HG02870 (cell line): ENCODE data around the gene PDE4D.

ENCODE experiments used
- ATAC-seq: cut with Tn5 transposase; IDR thresholded peaks from one replicate; pipeline ENCODE4 v1.9.1; 2021; ENCODE audit warnings: mild to moderate bottlenecking, moderate library complexity; ENCODE audit not compliant: unreplicated experiment

PDE4D gene

DNA sequence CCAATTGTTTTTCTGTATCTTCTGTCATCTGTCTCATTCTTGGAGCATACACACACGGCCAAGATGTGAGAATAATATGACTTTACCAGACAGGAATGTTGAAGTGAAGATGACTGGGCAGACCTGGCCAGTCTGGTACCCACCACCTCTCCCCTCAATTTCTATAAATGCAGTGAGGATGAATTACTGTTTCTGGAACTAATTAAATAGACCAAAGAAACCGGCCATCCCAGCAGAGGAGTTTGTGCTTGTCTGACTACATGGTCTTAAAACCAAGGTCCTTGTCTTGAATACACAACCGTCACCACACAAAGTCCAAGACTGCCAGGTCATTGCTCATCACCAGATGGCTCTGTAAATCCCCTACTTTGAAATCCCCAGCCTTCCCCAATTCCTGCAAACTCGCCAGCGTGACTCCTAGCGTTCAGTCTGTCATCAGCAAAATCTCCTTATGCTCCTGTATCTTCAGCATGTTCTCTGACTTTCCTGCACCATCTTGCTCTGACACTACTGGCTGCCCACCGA lies 147.2 kb downstream of the PDE4D start:
- ATAC-seq, result no peak

DNA sequence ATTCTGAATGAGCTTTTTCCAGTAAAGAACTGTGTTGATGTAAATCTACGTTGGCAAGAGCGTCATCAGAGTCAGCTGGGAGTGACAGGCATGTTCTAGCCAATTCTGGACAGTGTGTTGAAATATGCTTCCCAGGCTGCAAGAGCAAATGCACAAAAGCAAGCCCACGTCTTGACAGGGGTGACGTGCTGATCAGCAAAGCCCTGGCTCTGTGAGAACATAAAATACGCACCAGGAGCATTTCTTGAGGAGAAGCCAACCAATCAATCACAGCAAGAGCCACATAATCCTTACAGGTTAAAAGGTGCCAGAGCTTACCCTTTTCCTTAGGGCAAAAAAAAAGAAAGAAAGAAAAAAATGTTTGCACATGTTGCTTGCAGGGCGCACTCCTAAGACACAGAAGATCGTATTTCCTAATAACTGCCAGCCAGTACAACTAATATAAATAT lies 148.1 kb downstream of the PDE4D start:
- no peak for ATAC-seq

DNA sequence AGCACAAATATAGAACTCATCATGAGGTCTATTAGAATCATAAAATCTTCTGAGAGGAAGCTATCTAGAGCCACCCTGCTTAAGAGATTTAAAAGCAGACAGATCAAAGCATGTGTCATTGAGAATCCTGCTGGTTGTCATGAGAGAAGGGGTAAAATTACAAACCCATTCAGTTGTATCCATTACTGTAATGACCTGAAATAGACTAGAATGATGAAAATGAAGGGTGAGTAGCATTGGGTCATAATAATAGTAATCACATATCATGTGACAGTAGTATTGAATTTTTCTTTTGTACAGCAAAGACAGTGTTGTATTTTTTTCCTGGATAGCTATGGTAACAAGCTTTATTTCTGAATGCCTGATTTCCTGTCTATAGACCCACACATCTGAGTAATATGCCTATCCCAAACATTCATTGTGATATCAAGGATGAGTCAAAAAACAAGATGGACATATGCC lies 149.0 kb downstream of the PDE4D start:
- ATAC-seq, result no peak

DNA sequence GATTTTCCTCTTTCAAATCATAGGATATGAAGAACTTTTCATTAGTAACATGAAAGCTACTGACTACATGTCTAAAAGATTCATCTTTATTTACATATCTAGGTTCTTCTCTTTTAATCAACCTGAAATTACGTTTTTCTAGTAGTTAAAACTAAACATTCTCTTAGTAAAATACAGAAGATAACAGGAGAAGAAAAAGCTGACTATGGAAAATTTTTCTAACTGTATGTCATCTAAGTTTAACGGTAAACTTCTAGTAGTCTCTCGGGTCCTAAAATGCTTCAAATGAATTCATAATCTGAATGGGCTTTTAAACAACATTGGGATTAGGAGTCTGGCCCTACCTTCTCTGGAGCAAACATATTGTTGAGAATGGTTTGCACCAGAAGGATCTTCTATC lies 151.9 kb downstream of the PDE4D start:
- no peak for ATAC-seq

DNA sequence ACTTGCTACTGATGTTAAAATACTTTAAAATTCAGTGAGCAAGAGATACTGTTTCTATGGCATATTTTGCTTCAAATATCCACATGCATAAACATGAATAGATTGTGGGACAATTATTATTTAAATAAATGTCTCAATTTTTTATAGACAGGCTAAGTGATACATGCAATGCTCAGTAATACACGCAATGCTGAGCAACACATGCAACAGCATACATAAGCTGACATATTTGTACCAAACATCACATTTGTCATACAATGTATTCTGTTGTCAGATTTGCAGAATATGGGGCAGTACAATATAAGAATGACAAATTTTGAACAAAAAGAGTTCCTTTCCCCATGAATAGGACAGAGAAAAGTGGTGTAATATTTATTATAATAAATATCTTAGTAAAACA lies 155.5 kb downstream of the PDE4D start:
- no peak for ATAC-seq

DNA sequence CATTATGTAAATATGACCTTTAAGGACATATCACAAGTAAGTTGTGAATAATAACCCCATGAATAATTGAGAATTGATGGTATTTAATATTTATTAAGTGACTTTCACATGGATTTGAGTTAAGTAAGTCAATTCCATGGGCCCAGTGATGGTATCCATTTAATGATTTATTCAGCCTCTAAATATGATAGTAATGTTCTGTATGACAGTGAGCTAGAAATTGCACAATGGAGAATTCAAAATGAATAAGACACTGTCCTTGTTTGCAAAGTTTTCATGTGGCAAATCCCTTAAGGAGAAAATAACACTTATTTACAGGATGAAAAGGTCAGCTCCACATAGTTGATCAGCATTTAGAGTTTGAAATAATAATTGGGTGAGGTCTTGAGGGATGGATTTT lies 160.7 kb downstream of the PDE4D start:
- no peak for ATAC-seq

DNA sequence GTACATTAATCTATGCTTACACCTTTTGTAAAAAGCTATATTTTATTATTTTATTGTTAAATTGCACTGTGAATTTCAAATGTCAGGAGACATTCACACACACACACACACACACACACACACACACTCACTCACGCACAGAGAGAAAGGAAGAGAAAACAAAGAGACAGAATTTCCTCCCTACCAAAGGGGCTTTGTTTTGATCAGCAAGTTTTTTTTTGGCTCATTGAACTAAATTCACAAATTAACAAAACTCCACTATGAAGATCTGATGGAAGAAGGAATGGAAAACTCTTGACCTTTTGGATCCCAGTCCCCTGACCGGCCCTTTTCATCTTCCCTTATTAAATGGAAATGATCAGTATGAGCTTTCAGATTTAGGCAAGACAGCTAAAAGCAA lies 161.2 kb downstream of the PDE4D start:
- no peak for ATAC-seq

DNA sequence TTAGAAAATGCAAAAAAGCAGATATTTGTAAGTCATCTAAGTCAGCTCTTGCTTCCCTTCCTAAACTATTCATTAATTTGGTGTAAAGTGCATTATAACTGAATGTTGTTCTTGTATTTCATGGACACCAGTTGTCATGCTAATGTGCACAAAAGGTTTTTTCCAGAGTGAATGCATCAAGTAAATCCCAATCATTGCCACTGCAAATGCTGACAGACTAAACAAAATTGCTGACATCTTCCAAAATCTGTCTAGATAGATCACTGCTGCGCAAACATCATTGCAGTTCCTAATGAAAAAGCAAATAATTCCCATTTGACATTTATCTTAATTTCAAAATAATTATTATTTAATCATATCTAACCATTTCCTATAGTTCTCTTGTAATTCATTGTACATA lies 161.7 kb downstream of the PDE4D start:
- no peak for ATAC-seq

DNA sequence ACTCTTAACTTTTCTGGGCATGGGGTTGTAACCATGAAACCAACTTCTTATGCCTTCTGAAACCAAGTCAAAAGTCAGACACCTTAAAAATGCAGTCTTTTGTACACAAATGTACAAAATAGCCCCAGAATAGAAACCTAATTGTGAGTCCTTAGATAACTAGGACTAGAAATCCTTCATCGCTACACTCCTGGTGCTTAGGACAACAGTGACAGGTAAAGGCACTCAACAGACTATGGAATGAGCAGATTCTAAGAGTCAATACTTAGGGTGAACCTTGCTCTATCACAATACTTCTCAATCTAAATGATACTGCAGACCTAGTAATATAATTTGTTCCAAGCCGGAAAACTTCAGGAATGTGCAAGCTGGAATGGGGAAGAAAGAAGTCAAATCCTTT lies 163.7 kb downstream of the PDE4D start:
- ATAC-seq, result no peak

DNA sequence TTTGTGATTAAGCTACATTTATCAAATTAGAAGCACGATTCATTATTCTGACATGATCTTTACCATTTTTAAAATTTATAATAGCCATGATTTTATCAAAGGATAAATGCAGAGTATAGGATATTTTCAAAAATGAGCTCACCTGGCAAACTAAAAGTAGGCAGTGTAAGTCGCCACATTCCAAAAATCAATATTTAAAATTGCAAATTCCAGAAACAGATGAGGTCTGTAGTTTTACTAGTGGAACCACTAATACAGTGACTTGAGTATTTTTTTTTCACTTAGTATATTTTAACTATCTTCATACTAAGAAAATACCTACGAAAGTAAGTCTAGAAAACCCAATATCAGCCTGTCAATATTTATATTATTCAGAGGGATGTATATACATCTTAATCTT lies 164.2 kb downstream of the PDE4D start:
- ATAC-seq, result no peak

DNA sequence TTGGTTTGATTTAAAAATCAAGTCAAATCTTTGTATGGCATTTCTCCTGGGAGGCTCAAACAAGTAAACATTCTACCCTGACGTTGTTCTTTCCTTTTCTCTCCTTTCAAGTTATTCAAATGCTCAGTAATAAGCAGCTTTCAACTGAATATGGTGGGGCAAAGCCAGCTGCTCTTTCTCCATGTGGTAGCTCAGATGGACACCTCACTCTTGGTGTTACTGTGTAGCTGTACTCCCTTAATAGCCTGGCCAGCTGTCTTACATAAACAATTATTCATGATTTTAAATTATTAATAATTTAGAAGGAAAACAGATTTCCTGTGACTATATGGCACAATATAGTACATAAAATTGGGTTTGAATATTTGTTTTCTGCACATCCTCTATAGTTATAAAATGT lies 165.2 kb downstream of the PDE4D start:
- ATAC-seq, result no peak

DNA sequence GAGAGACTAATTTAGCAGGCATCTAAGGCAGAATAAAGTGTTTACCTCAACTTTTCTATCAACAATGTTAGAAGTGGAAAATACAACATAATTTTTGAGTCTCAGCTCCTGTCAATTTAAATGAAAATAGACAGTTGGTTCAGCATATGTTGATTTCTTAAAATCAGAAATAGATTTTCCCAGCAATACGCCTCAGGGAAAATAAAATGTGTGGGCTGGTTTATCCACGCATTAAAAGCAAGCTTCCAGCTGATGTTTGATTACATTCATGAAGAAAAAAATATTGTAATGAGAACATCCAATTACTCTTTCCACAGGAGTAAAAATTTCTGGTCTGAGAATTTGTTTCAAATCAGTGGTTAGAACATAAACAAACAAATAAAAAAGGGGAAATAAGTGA lies 166.3 kb downstream of the PDE4D start:
- ATAC-seq, result no peak

DNA sequence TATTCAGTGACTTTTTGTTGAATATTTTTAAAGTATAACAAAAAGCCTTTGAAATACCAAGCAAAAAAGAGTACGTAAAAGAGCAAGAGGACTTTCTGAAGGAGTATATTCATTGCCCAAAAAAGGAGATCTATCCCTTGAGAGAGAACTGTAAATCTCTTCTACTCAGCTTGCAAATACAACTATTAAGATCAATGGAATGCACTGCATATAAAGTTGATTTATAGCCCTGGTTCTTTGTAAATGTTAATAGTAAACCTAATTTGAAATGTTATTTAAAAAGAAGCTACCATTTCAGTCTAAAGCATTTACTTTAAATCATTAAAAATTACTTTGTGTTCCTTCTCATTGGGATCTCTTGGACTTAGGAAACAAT lies 168.1 kb downstream of the PDE4D start:
- no peak for ATAC-seq

DNA sequence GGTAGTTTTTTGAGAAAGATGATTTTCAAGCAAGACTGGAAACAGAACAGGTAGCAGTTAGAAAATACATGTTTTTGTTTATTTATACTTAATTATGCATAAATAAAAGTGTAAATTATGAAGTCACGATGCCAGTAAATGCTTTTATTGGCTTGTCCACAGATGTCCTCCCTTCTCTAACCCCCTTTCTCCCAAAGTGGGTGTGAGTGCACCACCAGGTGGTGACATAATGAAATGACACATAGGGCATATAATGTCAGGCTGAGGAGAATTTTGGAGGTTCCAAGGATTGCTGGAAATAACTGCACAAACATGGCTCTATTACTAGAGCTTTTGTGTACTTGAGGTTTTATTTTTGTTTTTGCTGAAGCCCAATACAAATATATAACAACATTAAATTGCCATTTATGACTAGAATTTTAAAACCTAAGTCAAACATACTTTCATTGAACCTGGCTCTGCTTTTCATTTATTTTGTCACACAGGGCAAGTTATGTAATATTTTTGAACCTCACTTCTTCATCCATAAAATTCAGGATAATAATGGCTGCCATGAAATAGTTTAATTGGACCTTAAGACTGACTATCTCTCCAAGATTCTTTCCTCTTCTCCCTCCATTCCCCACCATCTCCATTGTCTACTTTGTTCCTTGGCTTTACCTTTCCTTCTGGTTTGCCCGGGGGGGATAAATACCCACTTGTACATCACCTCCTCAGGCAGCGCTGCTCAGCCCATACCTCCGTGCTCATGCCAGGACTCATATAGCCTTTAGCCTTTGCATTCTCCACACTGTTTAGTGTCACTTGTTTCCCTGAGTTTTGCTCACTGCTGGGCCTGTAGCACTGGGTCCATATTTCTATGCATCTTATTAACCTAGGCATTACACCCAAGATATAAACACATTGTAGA lies 168.8 kb downstream of the PDE4D start:
- no peak for ATAC-seq

DNA sequence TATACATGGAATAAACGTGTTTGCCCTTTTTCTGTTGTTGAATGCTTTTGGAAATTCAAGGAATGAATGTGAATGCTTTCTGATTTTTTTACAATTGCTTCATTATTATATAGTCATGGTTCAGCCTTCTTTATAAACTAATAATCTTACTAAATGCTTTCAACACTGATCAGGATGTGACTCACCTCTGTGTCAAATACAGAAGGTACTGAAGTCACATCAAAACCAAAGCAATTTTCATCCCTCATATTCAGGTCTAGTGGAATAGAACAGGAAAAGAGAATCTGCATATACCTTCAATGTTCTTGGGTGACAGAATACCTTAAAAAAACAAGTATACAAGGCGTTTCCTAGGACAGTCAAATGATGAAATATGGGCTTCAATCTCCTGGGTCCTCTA lies 170.7 kb downstream of the PDE4D start:
- no peak for ATAC-seq

DNA sequence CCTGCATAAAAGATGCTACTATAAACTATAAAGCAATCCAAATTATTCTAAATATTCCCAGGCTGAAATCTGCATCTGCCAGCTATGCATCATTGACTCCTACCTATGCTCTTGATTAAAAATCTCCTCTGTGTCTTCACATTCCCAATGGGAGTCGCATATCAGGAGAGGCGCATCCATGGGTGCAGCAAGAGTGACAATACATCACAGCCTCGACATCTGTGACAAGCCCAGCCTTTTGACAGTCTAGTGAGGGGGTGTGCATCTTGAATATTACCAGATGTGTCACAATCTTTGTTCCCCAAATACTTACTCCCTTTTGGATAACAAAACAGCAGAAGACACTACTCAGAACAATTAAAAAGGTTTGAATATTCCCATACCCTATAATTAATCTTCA lies 171.8 kb downstream of the PDE4D start:
- no peak for ATAC-seq

DNA sequence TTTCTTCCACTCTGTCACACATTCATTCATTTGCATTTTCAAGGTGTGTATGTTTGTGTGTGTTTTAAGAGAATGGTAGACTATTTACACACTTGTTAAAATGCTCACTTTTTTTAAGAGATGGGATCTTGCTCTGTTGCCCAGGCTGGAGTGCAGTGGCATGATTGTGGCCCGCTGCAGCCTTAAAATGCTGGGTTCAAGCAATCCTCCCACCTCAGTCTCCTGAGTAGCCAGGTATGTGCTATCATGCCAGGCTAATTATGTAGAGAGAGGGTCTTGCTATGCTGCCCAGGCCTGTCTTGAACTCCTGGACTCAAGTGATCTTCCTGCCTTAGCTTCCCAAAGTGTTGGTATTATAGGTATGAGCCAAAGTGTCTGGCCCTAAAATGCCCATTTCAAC lies 173.5 kb downstream of the PDE4D start:
- no peak for ATAC-seq

DNA sequence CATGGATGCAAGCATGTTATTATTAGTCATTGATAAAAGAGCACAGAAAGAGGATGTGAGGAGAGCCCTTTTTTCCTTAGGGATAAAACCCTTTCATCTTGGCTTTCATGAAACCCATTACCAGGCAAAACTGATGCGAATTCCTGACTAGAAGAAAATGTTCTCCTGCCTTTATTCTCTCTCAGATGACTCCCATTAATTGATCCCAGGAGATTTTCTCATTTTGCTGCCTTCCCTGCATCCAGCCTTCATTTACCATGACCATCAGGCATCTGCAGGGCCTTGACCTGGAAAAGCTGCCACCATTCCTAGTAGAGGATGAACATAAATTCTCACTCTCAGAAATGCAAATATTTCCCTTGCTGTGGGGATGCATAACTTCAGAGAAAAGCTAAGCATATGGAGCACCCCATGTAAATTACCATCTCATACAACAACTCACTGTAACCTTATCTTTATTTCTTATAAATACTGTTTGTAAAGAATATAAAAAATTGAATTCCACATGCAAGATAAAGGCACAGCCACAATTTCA lies 176.5 kb downstream of the PDE4D start:
- no peak for ATAC-seq

DNA sequence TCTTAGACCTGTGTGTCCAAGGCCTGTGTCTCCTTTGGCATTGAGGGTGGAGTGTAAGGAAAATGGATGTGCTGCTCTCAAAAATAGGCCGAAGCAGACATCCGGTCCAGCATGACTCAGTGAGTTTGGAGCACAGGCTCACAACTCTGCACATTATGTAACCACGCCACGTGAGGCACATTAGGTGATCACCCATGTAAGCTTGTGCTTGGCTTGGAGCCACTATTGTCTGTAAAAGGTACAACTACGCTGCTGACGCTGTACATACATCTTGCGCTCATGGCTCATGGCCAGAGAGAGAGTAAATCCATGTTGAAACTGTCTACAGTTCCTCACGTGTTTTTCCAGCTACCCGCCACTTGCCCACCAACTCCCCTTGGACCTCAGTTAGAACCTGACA lies 177.5 kb downstream of the PDE4D start:
- no peak for ATAC-seq

DNA sequence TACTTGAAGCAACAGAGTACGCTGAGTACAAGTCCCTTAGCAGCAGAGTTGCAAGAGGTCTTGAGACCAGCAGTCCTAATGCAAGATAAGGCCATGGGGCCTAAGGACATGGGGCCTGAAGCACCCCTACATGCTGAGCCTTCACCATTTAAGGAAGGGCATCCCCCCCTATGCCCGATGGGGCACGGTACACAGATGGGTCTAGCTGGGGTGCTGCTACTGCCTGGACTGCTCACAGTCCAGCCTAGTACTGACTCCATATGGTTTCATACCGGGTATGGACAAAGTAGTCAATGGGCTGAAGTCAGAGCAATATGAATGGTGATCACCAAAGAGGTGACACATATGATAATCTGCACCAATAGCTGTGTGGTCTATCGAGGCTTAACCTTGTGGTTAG lies 178.3 kb downstream of the PDE4D start:
- no peak for ATAC-seq

DNA sequence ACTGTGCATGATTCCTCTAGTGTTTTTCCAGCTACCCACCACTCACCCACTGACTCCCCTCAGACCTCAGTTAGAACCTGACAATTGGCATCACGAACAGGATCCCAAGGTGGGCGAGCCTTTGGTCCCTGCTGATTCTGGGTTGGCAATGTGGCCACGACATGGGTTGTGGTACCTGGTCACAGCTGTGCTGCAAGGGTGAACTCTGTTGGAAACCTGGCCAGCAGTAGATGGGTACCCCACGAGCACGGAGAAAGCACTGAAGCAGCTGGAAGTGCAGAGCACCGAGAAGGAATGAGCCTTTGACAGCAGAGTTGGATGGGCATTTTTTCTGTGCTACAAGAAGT lies 180.1 kb downstream of the PDE4D start:
- ATAC-seq, result no peak

DNA sequence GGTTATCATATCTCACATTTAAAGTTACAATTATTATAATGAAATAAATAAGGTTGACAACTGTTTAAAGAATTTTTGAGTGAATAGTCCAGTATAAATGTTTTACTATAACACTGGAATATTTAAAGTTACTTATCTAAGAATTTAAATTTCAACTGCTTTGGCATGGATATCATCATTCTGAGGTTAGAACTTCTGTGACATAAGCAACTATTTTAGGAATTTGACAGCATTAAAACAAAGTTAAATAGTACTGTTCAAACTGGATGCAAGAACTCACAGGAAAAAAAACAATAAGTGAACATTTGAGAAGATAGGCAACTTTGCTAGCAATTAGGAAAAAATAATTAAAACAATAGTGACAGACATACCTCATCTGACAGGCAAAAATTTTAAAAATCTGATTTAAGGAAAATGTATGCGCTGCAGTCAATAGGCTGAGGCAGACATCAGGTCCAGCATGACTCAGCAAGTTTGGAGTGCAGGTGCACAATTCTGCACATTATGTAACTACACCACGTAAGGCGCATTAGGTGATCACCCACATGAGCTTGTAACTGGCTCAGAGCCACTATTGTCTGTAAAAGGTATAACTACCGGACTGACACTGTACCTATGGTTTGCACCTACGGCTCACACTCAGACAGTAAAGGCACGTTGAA lies 180.6 kb downstream of the PDE4D start:
- no peak for ATAC-seq
